GM19351 (cell line): ENCODE results near the gene SRSF10.
"Not testable (repeated sequence)": the region's sequence is repeated elsewhere in the genome, so short reads cannot be mapped to it uniquely, and the experiment has no call there.

Source experiments
- ATAC-seq: cut with Tn5 transposase; IDR thresholded peaks from one replicate; pipeline ENCODE4 v1.9.1; 2021; ENCODE audit warnings: mild to moderate bottlenecking, moderate library complexity; ENCODE audit not compliant: unreplicated experiment

SRSF10 gene

DNA sequence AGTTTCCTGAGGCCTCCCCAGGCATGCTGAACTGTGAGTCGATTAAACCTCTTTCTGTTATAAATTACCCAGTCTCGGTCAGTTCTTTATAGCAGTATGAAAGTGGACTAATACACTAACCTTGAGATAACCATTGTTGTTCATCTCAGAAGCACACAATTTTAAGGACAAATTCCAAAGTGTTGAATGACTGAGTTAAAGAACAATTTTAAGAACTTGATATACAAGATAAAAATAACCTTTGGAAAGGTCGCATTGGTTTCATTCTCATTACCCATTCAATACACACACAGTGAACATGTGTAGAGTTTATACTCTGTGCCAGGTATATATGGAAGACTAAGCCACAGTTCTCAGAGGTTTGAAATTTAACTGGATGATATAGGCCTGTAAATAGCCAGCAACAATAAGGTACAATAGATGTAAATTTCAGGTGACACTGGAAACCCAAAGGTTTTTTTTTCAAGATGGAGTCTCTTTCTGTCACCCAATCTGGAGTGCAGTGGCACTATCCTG lies 19.1 kb upstream of the SRSF10 start:
- ATAC-seq = no peak

DNA sequence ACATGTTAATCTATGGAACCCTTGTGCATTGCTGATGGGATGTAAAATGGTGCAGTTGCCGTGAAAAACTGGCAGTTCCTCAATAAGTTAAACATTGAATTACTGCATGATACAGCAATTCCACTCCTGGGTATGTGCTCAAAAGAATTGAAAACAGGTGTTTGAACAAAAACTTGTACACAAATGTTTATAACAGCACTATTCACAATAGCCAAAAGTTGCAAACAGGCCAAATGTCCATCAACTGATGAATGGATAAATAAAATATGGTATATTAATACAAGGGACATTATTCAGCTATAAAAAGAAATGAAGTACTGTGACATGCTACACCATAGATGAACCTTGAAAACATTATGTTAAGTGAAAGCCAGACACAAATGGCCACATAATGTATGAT lies 17.7 kb upstream of the SRSF10 start:
- ATAC-seq = no peak

DNA sequence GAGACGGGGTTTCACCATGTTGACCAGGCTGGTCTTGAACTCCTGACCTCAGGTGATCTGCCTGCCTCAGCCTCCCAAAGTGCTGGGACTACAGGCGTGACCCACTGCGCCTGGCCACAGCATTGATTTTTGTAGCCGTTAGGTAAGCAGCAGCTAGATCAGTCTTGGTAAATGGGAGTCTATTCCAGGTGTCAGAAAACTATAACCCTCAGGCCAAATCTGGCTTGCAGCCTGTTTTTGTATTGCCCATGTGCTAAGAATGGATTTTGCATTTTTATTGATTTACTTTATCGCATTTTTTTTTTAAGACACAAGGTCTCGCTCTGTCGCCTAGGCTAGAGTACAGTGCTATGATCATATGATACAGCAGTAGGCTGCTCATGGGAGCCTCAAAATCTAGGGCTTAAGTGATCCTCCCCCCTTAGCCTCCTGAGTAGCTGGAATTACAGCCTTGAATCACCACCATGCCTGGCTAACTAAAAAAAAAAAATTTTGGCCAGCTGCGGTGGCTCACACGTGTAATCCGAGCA lies 16.6 kb upstream of the SRSF10 start:
- ATAC-seq = no peak

DNA sequence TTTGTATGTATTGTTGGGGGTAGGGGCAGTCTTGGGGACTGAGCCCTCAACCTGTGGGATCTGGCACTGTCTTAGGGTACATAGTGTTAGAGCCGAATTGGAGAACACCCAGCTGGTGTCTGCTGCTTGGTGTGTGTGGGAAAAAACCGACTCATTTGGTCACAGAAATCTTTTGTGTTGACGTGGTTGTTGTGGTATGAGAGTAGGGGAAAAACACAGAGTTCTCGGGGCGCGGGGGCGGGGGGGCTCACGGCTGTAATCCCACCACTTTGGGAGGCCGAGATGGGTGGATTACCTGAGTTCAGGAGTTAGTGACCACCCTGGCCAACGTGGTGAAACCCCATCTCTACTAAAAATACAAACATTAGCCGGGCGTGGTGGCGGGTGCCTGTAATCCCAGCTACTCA lies 15.3 kb upstream of the SRSF10 start:
- ATAC-seq = no peak

GRCh38 chr1:23992011-23992410 lies 11.9 kb upstream of the SRSF10 start:
- ATAC-seq = not testable (repeated sequence)

DNA sequence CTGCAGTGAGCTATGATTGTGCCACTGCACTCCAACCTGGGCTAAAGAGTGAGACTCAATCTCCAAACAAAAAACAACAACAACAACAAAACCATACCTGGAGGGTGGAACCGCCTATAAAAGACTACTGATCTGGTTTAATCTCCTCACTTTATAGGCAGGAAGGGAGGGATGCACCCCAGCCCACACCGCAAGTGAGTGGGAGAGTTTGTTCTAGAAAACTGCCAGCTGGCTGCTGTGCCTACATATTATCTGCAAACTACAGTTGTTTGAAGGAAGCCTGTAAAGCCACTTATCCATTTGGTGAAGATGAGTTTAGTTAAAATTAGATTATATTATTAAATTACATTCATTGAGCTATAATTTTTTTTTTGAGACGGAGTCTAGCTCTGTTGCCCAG lies 9.1 kb upstream of the SRSF10 start:
- ATAC-seq = no peak

DNA sequence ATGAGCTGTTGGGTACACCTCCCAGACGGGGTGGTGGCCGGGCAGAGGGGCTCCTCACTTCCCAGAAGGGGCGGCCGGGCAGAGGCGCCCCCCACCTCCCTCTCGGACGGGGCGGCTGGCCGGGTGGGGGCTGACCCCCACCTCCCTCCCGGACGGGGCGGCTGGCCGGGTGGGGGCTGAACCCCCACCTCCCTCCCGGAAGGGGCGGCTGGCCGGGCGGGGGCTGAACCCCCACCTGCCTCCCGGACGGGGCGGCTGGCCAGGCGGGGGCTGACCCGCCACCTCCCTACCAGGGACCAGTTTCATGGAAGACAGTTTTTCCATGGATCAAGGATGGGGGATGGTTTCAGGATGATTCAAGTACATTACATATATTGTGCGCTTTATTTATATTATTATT lies 6.9 kb upstream of the SRSF10 start:
- not testable (repeated sequence) for ATAC-seq

DNA sequence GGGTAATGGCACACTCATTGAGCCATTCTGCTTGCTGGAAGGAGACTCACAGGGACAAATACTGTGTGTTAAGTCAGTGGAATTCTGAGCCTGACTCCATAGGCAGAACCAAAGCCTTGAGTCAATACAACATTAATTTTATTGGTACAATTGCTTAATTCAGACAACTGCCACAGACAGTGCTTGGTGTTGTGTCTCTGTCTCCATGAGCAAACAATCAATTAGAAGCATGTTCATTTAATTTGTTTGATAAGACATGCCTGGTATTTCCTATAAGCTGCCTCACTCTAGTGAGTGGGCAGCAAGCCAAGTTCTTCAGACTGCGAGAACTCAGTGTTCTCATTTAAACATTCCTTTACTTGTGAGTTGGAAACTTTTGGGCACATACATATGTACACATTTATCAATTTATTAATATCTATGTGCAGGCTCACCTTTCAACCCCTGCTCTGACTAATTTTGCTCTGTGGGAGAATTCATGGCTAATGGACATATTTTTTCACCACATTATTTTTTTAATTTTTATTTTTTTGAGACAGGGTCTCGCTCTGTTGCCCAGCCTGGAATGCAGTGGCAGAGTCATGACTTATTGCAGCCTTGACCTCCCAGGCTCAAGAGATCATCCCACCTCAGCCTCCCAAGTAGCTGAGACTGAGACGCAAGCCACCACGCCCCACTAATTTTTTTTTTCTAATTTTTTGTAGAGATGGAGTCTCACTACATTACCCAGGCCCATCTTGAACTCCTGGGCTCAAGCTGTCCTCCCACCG lies 4.5 kb upstream of the SRSF10 start:
- ATAC-seq = no peak

DNA sequence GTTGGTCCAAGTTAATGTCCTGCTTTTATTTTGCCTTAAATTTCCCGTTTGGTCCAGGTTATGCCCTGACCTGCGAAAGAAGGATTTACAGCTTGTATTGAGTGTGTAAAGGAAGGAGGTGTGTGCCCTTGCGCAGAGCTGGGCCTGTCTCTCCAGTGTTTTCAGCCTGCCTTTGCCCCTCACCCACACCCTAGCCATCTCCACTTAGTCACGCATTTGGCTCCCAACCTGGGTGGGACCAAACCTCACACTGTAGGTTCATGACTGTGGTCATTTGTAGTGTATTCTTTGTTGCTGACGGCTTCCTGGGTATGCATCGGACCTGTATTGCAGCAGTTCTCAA lies 572 bp upstream of the SRSF10 start:
- no peak for ATAC-seq

DNA sequence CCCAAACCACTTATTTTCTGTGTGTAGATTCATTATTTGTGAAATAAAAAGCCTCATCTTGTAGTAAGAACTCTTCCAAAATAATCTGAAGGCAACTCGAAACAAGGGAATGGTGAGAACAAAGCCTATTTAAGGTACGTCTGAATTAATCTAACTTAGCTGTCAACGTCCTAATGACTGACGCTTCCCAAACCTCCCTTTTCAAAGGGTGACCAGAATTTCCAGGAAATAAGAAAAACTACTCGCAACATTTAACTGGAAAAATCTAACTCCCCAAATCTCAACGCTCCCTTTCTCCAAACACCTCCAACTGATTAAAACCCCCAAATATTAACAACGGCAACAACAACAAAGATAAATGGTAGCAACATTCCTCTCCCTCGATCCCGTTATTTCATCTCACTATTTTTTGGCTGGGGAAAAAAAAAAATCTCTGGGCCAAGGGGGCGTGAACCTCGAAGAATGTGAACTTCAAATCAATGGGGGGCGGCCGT lies 693 bp downstream of the SRSF10 start:
- ATAC-seq = no peak

DNA sequence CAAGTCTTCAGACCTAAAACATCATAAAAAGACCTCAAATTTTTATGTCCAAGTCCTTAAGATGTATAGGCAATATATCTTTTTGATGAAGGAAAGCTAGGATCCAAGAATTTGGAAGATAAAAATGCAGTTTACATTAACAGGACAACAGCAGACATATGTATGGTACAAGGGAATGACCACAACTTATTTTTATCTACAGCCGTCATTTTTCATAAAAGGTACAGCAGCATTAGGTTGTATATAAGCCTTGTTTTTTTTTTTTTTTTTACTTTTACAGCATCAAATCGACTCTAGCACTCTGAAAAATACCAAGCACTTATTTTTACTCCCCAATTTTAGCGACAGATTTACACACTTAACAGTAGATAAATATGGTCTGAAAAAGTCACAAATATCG lies 1.3 kb downstream of the SRSF10 start:
- no peak for ATAC-seq

GRCh38 chr1:23977854-23978191 lies 2.3 kb downstream of the SRSF10 start:
- no peak for ATAC-seq

DNA sequence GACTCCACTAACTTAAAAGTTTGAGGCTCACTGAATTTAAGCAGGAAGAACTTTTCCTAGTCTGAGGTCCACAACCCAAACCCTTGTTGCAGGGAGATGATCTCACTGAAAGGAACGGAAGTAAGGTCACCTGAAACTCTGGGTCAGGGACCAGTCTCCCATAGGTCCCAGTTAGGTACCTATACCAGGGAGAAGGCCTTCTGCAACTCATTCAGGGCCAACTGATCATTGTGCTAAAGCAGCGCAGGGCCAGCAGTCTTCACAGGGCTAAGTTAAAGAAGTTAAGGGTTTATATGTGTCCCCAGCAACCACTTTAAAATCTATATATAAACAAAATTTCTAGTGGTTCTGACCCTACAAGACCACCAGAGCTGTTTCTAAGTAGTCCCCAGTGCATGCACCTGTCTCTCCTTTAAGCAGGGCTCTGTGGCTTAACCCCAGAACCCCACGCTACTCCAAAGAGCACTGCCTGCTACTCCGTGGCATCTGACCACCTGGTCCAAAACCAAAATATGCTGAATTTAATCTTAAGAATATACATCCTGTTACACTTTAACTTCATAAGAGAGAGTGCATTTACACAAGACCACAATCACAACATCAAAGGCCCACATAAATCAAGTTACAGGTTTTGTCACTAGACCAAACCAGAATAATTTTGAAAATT lies 2.8 kb downstream of the SRSF10 start:
- no peak for ATAC-seq

GRCh38 chr1:23967871-23968270 lies 12.3 kb downstream of the SRSF10 start:
- ATAC-seq = no peak

DNA sequence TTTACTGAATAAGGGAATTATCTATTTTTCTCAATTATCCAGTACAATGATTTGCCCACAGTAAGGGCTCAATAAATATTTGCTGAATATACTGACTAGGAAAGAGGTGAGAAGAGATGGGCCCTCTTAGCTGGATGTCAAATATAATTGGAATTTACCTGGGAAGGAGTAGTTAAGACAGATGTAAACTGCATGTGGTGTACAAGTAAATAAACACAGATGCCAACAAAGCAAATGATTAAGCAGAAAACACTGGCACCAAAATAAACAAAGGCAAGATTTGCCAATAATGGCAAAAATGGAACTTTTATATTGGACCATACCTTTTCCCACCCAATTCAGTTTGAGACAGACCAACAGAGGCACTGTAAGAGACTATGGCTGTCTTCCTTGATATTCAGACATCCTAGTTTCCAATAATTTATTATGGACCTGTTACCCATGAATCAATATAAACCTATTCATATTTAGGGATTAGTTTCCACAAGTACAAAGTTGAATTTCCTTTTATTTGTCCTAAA lies 13.1 kb downstream of the SRSF10 start:
- ATAC-seq = no peak

DNA sequence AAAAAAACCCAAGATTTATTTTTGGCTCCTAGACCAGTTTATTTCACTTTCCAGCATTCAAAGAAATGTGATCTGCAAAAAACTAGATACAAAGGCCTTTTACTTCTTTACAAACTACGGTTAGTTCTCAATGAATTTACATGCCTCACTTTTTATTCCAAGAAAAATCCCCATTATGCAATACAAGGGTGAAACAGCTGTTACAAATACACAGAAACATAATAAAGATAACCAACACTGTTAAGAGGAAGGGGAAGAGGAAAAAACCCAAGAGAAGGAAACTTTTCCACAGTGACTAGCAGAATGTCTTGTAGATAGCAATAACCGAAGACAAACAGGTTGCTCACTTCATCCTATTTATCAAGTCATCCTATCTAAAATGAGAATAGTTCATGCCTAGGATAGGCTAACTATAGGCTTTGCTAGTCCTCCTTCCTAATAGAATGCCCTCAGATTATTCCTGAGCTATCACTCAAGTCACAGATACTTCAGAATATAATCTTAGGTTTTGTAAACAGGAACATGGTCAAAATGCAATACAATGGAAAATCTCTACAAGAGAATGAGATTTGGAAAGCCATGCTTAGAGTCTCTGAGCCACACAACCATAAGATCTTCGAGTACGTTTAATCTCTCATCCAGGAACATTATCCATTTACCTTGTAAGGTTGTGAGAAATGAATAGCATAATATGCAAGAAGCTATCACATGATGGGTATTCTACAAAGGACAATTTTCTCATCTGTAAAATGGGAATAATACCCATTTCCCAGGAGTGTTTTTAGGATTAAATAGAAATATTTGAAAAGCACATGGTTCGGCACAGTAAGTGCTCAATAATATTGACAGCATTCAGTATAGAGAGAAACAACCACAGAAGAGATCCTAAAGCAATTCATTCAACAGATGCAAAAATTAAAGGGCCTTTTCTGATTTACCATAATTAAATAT lies 15.1 kb downstream of the SRSF10 start:
- ATAC-seq = no peak

DNA sequence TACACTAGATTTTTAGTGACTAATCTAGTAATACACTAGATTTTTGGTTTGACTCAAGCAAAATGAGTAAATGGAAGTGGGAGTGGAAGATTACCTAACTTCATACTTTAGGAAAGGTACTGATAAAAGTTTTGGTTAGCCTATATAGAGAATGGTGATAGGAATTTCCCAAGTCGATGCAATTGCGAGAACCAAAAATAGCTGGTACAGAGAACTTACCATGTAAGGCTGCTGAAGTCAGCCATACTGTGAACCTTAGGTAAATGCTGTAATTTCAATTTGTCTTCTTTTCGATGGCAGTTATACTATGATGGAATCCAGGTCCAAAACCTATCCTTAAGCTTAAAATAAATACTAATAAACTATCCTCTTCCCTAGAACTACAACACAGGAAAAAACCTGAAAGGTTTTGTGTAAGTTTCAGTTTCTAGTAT lies 15.9 kb downstream of the SRSF10 start:
- ATAC-seq = no peak

DNA sequence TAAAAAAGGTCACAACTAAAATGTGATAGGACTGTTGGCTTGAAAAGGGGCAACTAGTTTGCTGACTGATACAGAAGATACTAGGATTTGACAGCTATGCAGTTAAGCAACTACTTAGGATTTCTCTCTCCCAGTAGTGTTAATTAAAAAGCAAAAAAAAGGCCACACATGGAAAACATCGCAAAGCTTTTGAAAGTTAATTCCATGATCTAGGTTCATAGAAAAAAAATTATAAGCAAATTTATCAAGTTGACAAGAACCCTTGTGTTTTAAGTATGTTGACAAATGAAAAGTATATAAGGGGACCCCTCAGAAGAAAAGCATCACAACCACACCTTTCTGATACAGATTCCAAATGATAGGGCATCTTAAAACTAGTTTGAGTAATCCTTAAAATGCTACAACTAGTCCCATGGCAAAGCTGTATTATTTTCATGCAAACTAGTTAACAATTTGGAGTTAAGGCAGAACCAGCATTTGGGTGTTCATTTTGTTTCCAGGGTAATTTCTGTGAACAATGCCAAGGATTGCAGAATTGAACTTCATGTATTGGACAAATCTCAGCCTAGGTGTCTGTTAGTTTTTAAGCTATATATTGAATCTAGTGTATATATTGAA lies 16.4 kb downstream of the SRSF10 start:
- ATAC-seq = no peak

- ATAC-seq = no peak
Observed at GRCh38 chr1:23960291-23961020, 19.7 kb downstream of the SRSF10 start.
